ENCODE measurements around the gene MAP3K3.

MAP3K3 gene

GRCh38 chr17:63621684-63622573, at the start of gene MAP3K3:
Gene MAP3K3, plus strand, starts transcription at chr17:63622417. Its CDS starts 343 bp downstream, at chr17:63622760.
- DNase-seq, result peak; percentile 100

DNA sequence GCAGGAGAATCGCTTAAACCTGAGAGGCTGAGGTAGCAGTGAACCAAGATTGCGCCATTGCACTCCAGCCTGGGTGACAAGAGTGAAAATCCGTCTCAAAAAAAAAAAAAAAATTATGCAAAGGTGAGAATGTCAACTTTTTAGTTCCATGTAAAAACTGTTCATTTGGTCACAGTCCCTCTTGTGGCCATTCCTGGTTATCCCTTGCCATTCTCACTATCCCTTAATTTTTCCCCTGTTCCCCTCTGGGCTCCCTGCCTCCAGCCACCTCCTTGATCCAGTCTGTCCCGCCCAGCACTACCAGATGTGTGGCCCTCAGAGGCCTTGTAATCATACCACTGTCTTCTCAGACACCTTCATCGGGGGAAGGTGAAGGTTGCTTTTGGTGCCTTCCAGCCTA, 48.6 kb upstream of the MAP3K3 start:
- DNase-seq, result peak in 1 of 2 experiments; percentile 20

- DNase-seq, result no peak
Observed at GRCh38 chr17:63578027-63578768, 44.0 kb upstream of the MAP3K3 start.

- no peak for DNase-seq
Observed at GRCh38 chr17:63578769-63579111, 43.5 kb upstream of the MAP3K3 start.

- DNase-seq, result no peak
Observed at GRCh38 chr17:63579633-63580032, 42.6 kb upstream of the MAP3K3 start.

GRCh38 chr17:63587770-63588169, 34.4 kb upstream of the MAP3K3 start:
- no peak for DNase-seq

DNA sequence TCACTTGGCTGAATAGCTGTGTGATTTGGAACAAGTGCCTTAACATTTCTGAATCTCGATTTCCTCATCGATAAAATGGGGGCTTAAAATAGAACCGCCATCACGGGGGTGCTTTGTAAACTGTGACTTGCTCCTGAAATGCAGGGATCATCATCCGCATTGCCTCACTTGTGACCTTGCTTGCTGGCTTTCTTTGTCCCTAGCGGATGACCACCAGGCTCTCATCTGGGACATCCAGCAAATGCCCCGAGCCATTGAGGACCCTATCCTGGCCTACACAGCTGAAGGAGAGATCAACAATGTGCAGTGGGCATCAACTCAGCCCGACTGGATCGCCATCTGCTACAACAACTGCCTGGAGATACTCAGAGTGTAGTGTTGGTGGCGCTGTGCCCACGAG, 33.4 kb upstream of the MAP3K3 start:
- DNase-seq, result no peak

DNA sequence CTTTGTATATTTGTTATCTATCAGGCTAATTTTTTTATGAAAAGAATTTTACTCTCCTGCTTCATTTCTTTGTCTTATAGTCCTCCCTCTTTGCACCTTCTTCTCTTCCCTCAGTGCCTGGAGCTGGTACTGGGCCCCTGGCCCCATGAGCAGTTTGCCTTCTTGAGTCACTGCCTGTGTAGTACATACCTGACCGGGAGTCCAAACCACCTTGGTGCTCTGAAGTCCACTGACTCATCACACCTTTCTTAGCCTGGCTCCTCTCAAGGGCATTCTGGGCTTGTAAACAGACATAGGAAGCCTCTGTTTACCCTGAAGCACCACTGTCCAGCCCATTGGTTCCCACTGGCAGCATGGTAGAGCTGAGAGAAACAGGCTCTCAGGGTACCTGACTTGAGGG, 32.6 kb upstream of the MAP3K3 start:
- no peak for DNase-seq

- no peak for DNase-seq
Observed at GRCh38 chr17:63592797-63593196, 29.4 kb upstream of the MAP3K3 start.

DNA sequence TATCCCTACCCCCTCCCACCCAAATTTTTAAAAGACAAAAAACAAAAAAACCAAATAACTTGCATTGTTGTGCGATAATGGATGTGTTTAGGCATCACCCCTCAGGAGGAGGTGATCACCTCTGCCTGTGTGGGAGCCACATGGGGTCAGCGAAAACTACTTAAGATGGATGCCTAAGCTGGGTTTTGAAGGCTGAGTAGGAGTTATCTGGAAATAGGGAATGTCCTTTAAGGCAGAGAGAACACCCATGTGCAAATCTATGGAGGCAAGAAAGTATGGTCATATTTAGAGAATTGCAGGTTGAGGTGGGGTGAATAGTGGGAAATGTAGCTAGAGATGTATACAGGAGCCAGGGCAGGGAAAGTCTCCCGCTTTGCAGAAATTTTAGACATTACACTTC, 27.1 kb upstream of the MAP3K3 start:
- no peak for DNase-seq

- no peak for DNase-seq
Observed at GRCh38 chr17:63596856-63597586, 25.2 kb upstream of the MAP3K3 start.

DNA sequence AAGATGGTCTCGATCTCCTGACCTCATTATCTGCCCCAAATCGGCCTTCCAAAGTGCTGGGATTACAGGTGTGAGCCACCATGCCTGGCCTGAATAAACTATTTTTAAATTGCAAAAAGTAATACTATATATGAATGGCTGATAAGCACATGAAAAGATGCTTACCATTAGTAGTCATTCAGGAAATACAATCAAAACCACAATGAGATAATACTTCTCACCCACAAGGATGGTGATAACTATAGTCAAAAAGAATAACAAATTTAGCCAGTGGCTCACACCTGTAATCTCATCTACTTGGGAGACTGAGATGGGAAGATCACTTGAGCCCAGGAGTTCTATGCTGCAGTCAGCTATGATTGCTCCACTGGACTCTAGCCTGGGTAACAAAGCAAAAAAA, 23.9 kb upstream of the MAP3K3 start:
- DNase-seq, result no peak

GRCh38 chr17:63600569-63601438, 21.4 kb upstream of the MAP3K3 start, which contains the start of gene TACO1:
Gene TACO1, plus strand, starts transcription at chr17:63600895. Its CDS starts 189 bp downstream, at chr17:63601084.
- DNase-seq, result peak; percentile 92 to 96

- DNase-seq, result no peak
Observed at GRCh38 chr17:63601439-63602371, 20.5 kb upstream of the MAP3K3 start.

- DNase-seq, result no peak
Observed at GRCh38 chr17:63609816-63610573, 12.2 kb upstream of the MAP3K3 start.

DNA sequence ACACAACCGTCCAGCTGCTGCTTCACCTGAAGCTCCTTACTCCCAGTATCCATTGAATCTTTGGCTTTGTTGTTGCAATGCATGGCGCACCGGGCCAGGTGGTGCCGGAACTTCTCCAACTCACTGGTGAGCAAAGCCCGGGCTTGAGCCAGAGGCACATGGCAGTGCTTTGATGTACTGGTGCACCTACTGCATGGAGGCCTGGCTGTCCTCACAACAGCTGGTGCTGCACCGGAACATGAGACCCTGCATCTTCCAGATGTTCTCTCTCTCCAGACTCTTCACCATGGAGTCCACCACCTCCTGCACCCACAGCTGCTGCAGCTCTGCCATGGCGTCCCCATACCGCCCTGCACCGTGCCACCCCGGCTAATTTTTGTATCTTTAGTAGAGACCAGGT, 11.4 kb upstream of the MAP3K3 start:
- no peak for DNase-seq

- no peak for DNase-seq
Observed at GRCh38 chr17:63611354-63611753, 10.9 kb upstream of the MAP3K3 start.

DNA sequence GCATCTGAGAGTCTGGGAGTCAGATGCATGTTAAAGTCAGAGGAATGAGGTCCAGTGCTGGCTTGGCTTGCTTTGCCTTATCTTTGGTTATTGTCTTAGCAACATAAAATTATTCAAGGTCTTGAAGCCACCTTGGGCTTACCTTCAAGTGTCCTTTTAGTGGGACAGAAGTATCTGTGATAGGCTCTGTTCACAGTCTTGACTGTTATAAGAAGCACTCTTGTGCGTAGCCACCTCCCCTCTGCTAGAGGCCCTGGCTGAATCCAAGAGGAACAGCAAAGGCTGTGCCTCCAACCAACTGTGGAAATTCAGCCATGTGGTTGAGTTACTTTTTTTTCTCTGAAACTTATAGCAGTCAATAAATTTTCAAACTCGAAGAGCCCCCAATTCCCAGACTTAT, 8.6 kb upstream of the MAP3K3 start:
- DNase-seq, result no peak

GRCh38 chr17:63621229-63621683, 961 bp upstream of the MAP3K3 start:
- peak in 1 of 2 experiments; percentile 54 for DNase-seq
